GM12865 (cell line): Measurements from ENCODE around the gene THSD4.

ENCODE experiments used
- DNase-seq: peaks from one replicate; pipeline ENCODE4 v3.0.0; 2010; ENCODE audit warnings: low read depth
- H3K4me3 ChIP-seq: 2 replicates; pipeline ENCODE4 v1.5.1; 2011; ENCODE audit warnings: mild to moderate bottlenecking, low read depth, low read length, control low read depth
- CTCF ChIP-seq: IDR thresholded peaks from 2 replicates; pipeline ENCODE4 v1.5.1; 2011; ENCODE audit warnings: low read length, control low read depth, low read depth, inconsistent platforms; ENCODE audit not compliant: insufficient read depth; ENCODE audit errors: missing control alignments

The THSD4 gene

DNA sequence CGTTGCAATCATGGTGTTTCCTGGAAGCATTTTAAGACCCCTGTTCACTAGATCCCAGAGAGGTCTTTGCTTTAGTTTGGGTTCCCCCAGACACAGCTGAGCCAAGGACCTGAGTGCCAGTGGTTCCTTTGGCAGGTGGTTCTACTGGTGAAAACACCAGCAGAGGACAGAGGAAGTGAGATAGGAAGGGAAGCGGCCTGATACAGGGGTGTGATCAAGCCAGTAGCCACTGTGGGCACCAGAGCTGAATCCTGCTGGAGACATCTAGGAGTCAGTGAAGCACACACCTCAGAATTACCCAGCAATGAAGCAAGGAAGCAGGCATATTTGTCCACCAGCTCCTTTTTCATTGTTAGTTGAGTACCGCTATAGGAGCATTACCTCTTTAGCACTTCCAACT lies 451.9 kb downstream of the THSD4 start:
- no peak overlapping the region for H3K4me3 ChIP-seq
- DNase-seq: no peak
- no peak for TF ChIP-seq CTCF

DNA sequence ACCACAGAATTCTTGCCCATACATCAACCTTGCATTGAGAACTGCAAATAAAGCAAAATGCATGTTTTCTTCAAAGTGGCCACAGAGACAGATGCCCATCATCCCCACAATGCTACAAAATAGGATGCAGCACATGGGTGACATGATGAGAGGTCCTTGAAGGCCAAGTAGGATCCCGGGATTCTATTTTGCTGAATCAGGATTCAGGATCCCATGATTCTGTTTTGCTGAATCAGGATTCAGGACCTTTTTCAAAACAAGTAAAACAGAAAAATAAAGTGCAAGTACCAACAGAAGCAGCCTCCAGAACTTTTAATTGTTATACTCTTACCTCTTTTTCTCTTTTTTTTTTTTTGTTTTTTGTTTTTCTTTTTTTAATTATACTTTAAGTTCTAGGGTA lies 453.0 kb downstream of the THSD4 start:
- no peak for TF ChIP-seq CTCF

GRCh38 chr15:71570736-71571135 lies 455.5 kb downstream of the THSD4 start:
- no peak overlapping the region for H3K4me3 ChIP-seq
- TF ChIP-seq CTCF: no peak

More for the DNA sequence above, 453.0 kb downstream of the THSD4 start:
- DNase-seq: no peak
- H3K4me3 ChIP-seq: no peak overlapping the region

DNA sequence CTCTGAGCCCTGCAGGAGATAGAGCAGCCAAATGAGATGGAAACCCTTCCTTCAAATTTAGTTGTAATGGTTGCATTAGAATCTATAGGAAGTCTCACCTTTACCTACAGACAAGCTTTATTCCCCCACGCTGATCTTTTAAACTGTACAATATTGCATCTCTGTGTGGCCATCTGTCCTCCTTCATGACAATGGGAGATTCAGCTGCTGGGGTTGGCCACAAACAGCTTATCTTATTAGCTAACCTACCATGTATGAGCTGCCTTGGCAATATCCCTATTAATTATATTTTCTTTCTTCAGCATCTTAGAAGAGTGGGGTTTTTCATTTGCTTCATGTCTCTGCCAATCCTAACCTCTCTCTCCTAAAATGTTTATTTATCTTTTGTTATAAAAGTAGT lies 456.4 kb downstream of the THSD4 start:
- TF ChIP-seq CTCF: no peak
- DNase-seq: no peak
- no peak overlapping the region for H3K4me3 ChIP-seq

More at GRCh38 chr15:71570736-71571135, 455.5 kb downstream of the THSD4 start:
- DNase-seq: no peak

GRCh38 chr15:71572452-71573053 lies 457.3 kb downstream of the THSD4 start:
- no peak for TF ChIP-seq CTCF
- no peak for DNase-seq
- H3K4me3 ChIP-seq: no peak overlapping the region

GRCh38 chr15:71573599-71573998 lies 458.3 kb downstream of the THSD4 start:
- TF ChIP-seq CTCF: no peak
- no peak for DNase-seq

DNA sequence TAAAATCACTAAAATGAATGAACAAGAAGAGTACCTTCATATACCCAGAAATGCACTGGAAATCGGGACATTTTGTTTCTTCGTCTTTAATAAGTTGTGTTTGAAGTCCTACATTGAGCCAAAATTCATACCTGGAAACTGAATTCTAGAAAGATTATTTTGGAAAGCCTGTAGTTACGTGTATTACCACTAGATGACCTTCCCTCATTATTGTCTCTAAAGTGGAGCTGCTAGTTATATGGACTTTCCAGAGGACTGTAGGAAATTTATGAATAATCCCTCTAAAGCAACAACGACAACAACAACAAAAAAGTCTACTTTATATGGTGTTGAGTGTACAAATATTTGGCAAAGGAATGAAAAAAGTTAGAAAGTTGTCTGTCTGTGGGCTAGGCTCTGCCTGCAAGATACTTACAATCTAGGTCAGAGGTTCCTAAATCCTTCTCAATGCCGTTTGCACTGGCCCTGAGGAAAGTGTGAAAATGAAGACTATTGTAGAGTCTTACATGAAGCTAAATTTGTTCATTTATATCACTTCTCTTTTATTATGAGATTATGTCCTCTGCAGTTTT lies 460.3 kb downstream of the THSD4 start:
- DNase-seq: peak; percentile 2
- peak; percentile 44 for TF ChIP-seq CTCF
- no peak overlapping the region for H3K4me3 ChIP-seq

More at GRCh38 chr15:71573599-71573998, 458.3 kb downstream of the THSD4 start:
- no peak overlapping the region for H3K4me3 ChIP-seq
